ENCODE measurements around the gene SCUBE2. TPM values are rescaled to one million over a fixed set of nuclear protein-coding genes. Genes with fewer than 3 reads are reported as not detected.

SCUBE2 gene
- total and polyA plus RNA-seq, 4 donors = 0.14 to 1.4 (median 0.42) TPM; not detected in 1

- Histone ChIP-seq H3K36me3 (ENCODE audit: control insufficient read depth in 4 of 4, insufficient read depth in 3 of 4, low read depth in 1 of 4, low read length in 3 of 4) (peaks cover 2 to 34% (median 19%) of the 10 kb centered on the region in 4 donors), H3K9me3 (ENCODE audit: control insufficient read depth in 4 of 4, low read length in 3 of 4) (no peaks in the 10 kb centered on the region), H3K27me3 (ENCODE audit: control insufficient read depth in 4 of 4, insufficient read depth in 4 of 4, low read length in 3 of 4) (no peaks in the 10 kb centered on the region), H3K9ac (ENCODE audit: low read depth in 1 of 2, low read length in 2 of 2) (no peak overlapping the region), H3K27ac (ENCODE audit: low read depth in 1 of 2, low read length in 2 of 2) (peak overlapping the region; percentile 70 to 78), H3K4me3 (ENCODE audit: low read depth in 1 of 3, low read length in 3 of 3) (no peak overlapping the region), H3K4me1 (ENCODE audit: control insufficient read depth in 4 of 4, insufficient read depth in 4 of 4, low read length in 3 of 4) (peaks cover 0 to 23% (median 13%) of the 10 kb centered on the region in 4 donors)
- 66% methylated on average over 18 of the region's 18 CpGs for WGBS
- no peak for DNase-seq (ENCODE audit: low spot score)
- TF ChIP-seq JUND (IDR thresholded peaks at IDR 0.05) = peak; percentile 67 to 87
- TF ChIP-seq ATF3 (IDR thresholded peaks at IDR 0.05) = peak; percentile 23
- peak; percentile 22 for TF ChIP-seq MAX (IDR thresholded peaks at IDR 0.05)
- TF ChIP-seq GABPA (IDR thresholded peaks at IDR 0.05 in 1 of 2, conservative IDR thresholded peaks at IDR 0.05 in 1 of 2) = peak in 1 of 2 donors; percentile 62
- TF ChIP-seq HNF4A (conservative IDR thresholded peaks at IDR 0.05) = no peak
Observed at GRCh38 chr11:9138612-9139579, 47.5 kb upstream of the SCUBE2 start.

- TF ChIP-seq FOXA2 (IDR thresholded peaks at IDR 0.05) (no peak), ATF3 (IDR thresholded peaks at IDR 0.05) (no peak), RXRA (IDR thresholded peaks at IDR 0.05) (no peak), CTCF (IDR thresholded peaks at IDR 0.05; ENCODE audit: low read depth, low read length, missing input control) (no peak), ZBTB33 (IDR thresholded peaks at IDR 0.05) (no peak), YY1 (IDR thresholded peaks at IDR 0.05) (no peak), TAF1 (conservative IDR thresholded peaks at IDR 0.05) (no peak), RAD21 (IDR thresholded peaks at IDR 0.05) (no peak), GABPA (IDR thresholded peaks at IDR 0.05 in 1 of 2, conservative IDR thresholded peaks at IDR 0.05 in 1 of 2) (no peak), REST (IDR thresholded peaks at IDR 0.05) (no peak), SP1 (IDR thresholded peaks at IDR 0.05) (no peak), HNF4G (IDR thresholded peaks at IDR 0.05) (no peak), JUND (IDR thresholded peaks at IDR 0.05) (no peak), FOXA1 (IDR thresholded peaks at IDR 0.05) (no peak), MAX (IDR thresholded peaks at IDR 0.05) (no peak), HNF4A (conservative IDR thresholded peaks at IDR 0.05) (no peak), NR2F2 (IDR thresholded peaks at IDR 0.05) (no peak)
- peaks cover 2 to 26% (median 13%) of the 10 kb centered on the region in 4 donors for H3K36me3 ChIP-seq (ENCODE audit: control insufficient read depth in 4 of 4, insufficient read depth in 3 of 4, low read depth in 1 of 4, low read length in 3 of 4)
- DNase-seq (ENCODE audit: low spot score) = no peak
- H3K4me3 ChIP-seq (ENCODE audit: low read depth in 1 of 3, low read length in 3 of 3) = no peak overlapping the region
- peak overlapping the region in 1 of 2 donors; percentile 5 for H3K27ac ChIP-seq (ENCODE audit: low read depth in 1 of 2, low read length in 2 of 2)
- no peaks in the 10 kb centered on the region for H3K27me3 ChIP-seq (ENCODE audit: control insufficient read depth in 4 of 4, insufficient read depth in 4 of 4, low read length in 3 of 4)
- no peaks in the 10 kb centered on the region for H3K9me3 ChIP-seq (ENCODE audit: control insufficient read depth in 4 of 4, low read length in 3 of 4)
- WGBS = 84% methylated on average over 3 of the region's 3 CpGs
- H3K4me1 ChIP-seq (ENCODE audit: control insufficient read depth in 4 of 4, insufficient read depth in 4 of 4, low read length in 3 of 4) = peaks cover 0 to 23% (median 13%) of the 10 kb centered on the region in 4 donors
- H3K9ac ChIP-seq (ENCODE audit: low read depth in 1 of 2, low read length in 2 of 2) = no peak overlapping the region
Observed at GRCh38 chr11:9138133-9138453, 46.7 kb upstream of the SCUBE2 start.
